HFF-Myc (cell line): Measurements from ENCODE around the gene PTGES.

Experiments
- DNase-seq: peaks from one replicate; pipeline ENCODE4 v3.0.0-alpha.2; 2011; ENCODE audit warnings: low read depth; ENCODE audit errors: extremely low read depth
- H3K4me3 ChIP-seq: replicated peaks from 2 replicates; pipeline ENCODE4 v1.5.1; 2011; ENCODE audit warnings: low read depth, mild to moderate bottlenecking, control low read depth, low read length
- TF ChIP-seq, protein P1 (sequence below): IDR thresholded peaks from 2 replicates; pipeline ENCODE4 v1.5.1; 2012; ENCODE audit warnings: mild to moderate bottlenecking, low read depth, low read length, control low read depth; ENCODE audit errors: missing control alignments

Gene PTGES

GRCh38 chr9:129740174-129740573 is 12.7 kb downstream of the PTGES start:
- TF ChIP-seq, protein P1, sequence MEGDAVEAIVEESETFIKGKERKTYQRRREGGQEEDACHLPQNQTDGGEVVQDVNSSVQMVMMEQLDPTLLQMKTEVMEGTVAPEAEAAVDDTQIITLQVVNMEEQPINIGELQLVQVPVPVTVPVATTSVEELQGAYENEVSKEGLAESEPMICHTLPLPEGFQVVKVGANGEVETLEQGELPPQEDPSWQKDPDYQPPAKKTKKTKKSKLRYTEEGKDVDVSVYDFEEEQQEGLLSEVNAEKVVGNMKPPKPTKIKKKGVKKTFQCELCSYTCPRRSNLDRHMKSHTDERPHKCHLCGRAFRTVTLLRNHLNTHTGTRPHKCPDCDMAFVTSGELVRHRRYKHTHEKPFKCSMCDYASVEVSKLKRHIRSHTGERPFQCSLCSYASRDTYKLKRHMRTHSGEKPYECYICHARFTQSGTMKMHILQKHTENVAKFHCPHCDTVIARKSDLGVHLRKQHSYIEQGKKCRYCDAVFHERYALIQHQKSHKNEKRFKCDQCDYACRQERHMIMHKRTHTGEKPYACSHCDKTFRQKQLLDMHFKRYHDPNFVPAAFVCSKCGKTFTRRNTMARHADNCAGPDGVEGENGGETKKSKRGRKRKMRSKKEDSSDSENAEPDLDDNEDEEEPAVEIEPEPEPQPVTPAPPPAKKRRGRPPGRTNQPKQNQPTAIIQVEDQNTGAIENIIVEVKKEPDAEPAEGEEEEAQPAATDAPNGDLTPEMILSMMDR, result no peak
- no peak overlapping the region for H3K4me3 ChIP-seq
- DNase-seq, result no peak

DNA sequence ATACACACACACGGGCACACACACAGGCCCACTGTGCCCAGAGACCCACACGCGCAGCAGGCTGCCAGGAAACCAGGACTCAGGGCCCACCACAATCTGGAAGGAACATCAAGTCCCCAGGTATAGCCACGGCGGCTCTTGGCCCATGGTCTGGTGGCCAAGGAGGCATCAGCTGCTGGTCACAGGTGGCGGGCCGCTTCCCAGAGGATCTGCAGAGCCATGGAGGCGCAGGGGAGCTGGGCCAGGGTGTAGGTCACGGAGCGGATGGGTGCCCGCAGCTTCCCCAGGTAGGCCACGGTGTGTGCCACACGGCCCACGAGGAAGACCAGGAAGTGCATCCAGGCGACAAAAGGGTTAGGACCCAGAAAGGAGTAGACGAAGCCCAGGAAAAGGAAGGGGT is 13.4 kb downstream of the PTGES start:
- H3K4me3 ChIP-seq, result no peak overlapping the region
- TF ChIP-seq, protein P1, result no peak
- no peak for DNase-seq

- no peak for DNase-seq
- TF ChIP-seq, protein P1, result peak; percentile 93
Measured at GRCh38 chr9:129737479-129738274, 15.2 kb downstream of the PTGES start.

DNA sequence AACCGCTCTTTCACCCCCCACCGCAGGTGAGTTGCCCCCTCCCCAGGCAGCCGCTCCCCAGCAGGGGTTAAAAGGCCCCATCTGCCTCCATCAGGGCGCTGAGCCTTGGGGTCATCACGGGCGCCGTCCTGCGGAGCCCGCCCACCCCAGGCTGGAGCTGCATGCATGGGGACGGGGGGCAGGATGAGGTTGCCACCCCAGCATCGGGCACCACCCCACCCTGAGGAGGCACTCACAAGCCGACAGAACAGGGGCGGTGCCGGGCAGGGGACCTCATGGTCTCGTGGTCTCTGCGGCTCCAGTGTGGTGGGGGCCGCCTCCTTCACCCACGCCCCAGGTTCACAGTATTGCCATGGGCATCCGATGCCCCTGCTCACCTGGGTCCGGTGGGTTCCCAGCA is 16.5 kb downstream of the PTGES start:
- no peak overlapping the region for H3K4me3 ChIP-seq
- DNase-seq, result no peak
- TF ChIP-seq, protein P1, result no peak

More at GRCh38 chr9:129737479-129738274, 15.2 kb downstream of the PTGES start:
- peak overlapping the region; percentile 35 for H3K4me3 ChIP-seq

DNA sequence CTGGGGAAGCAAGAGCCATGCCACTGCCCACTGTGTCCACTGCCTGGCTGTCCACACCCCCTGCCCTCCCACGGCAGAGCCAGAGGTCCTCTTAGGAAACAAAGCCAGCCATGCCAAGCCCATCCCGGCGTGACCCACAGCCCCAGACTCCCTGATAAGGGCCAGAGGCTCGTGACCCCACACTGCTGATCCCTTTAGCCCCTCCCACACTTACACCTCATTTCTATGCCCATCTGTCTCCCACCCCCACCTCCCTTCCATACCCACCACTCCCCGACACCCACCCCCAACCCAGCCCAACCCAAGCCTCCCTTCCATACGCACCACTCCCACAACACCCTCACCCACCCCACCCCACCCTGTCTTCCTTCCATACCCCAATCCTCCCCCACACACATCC is 17.3 kb downstream of the PTGES start:
- DNase-seq, result no peak
- H3K4me3 ChIP-seq, result no peak overlapping the region
- TF ChIP-seq, protein P1, result no peak

GRCh38 chr9:129733632-129733953 is 19.2 kb downstream of the PTGES start:
- DNase-seq, result no peak
- TF ChIP-seq, protein P1, result no peak
- no peak overlapping the region for H3K4me3 ChIP-seq
